Right lobe of liver (tissue), 6 donors: ENCODE results near the gene ZDHHC1. TPM values are rescaled to one million over a fixed set of nuclear protein-coding genes. Genes with fewer than 3 reads are reported as not detected.
A peak's percentile ranks its signal among the peaks of the same experiment; 100 is the strongest.

Experiments used
- ATAC-seq, 4 donors: fragments of 200-7000 bp; cut with Tn5 transposase; one replicate each; pipeline ENCODE4 v1.9.1; 2020; ENCODE audit warnings: mild to moderate bottlenecking in 4 of 4, moderate library complexity in 4 of 4
- DNase-seq, 3 donors: peaks; one replicate each; pipeline ENCODE4 v3.0.0-alpha.2; 2020
- H3K27ac ChIP-seq, 3 donors: fragments of 200-600 bp; one replicate each; pipeline ENCODE4 v1.8.0; 2022
- H3K27me3 ChIP-seq, 2 donors: fragments of 200-600 bp; one replicate each; pipeline ENCODE4 v1.8.0; 2022
- H3K36me3 ChIP-seq, 4 donors: fragments of 200-600 bp; sonication (generic) in 1 of 4; one replicate each; pipeline versions ENCODE4 v1.5.1 to v1.8.0; 2017 to 2022; ENCODE audit warnings: control low read depth in 1 of 4
- H3K4me1 ChIP-seq, 4 donors: fragments of 200-600 bp; sonication (generic) in 1 of 4; one replicate each; pipeline versions ENCODE4 v1.5.1 to v1.8.0; 2017 to 2022; ENCODE audit warnings: control low read depth in 1 of 4
- H3K4me3 ChIP-seq, 3 donors: fragments of 200-600 bp; one replicate each; pipeline ENCODE4 v1.8.0; 2022
- H3K9me3 ChIP-seq, 4 donors: fragments of 200-600 bp; sonication (generic) in 1 of 4; one replicate each; pipeline versions ENCODE4 v1.5.1 to v1.8.0; 2017 to 2022; ENCODE audit warnings: control low read depth in 1 of 4
- POLR2A ChIP-seq: fragments of 450-650 bp; IDR thresholded peaks from one replicate; pipeline ENCODE4 v1.6.1; 2017; ENCODE audit warnings: antibody characterized with exemption, mild to moderate bottlenecking
- WGBS: methylation state at CpG from one replicate; pipeline ENCODE4 v1.1.6; 2018; ENCODE audit warnings: low coverage, low lambda C conversion rate; ENCODE audit not compliant: insufficient coverage; ENCODE audit errors: missing lambda C conversion rate; 5-methylcytosine and 5-hydroxymethylcytosine counted together
- intact Hi-C, 2 donors: fragments of 100-400 bp; cut with DNase I; formaldehyde crosslinking; loops; one replicate each; pipeline versions ENCODE4 v1.11.2 to v1.14.1; 2022
- total RNA-seq, 6 experiments: library from RNA; depleted of rRNA in 2 of 6; stranded (reverse); fragments of >200 nt in 2 of 6; fragmentation: NEBNext Ultra II Directional in 3 of 6; extraction: Animal tissue kit (Norgen Biotek cat#: 25700) in 3 of 6; gene quantifications; one replicate each; pipeline versions ENCODE4 v1.1.0 to v1.2.4, GENCODE V29; 2016 to 2023
- TF ChIP-seq, protein P1 (sequence below), 4 donors: fragments of 200-600 bp in 3 of 4; fragments of 450-650 bp in 1 of 4; IDR thresholded peaks; one replicate each; pipeline versions ENCODE4 v1.5.1 to v1.8.0; 2016 to 2022; ENCODE audit warnings: antibody characterized with exemption in 4 of 4, mild to moderate bottlenecking in 2 of 4
- donor health status: DM: no; HTN: yes; CAD: no.
- donor health status: DM: no; HTN: no; CAD: no.
- donor health status: DM: no; HTN: no; CAD: no.
- donor health status: DM: no; HTN: yes; CAD: no.
- donor health status: DM: no; HTN: yes; CAD: no.

ZDHHC1 gene
- total RNA-seq, 6 experiments from 2014 or later = 1.2 to 4.0 (median 1.8) TPM

DNA sequence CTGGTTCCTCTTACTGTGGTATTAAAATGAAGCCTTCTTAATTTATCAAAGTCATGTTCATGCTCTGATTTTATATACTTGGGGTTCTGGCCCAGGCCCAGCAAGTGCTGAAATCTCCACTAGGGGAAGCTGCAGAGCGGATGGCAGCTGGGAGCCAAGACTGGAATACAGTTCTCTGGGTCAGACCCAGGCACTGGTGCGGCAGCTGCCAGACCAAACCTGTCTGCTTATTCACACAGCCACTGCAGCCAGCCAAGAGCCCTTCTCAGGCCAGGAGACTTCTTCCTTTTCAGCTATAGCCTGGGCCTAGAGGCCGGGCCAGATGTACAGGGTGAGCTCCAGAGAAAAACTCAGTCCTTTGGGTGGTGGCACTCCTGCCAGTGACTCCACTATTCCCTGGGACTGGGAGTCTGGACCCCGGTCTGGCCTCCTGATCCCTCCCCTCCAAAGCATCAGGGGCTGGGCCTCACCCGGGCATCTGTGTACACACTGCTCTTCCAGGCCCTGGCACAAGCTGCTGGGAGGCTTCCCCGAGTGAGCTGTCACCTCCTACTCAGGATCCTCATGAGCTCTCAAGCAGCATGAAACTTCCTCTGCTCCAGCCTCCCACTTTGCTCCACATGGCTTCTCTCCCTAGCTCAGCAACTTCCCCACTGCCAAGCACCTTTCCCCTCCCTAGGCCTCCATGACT is 40.3 kb upstream of the ZDHHC1 start:
- H3K27ac ChIP-seq = no peak overlapping the region
- no peak for DNase-seq
- WGBS = 29% methylated on average over 4 of the region's 6 CpGs

DNA sequence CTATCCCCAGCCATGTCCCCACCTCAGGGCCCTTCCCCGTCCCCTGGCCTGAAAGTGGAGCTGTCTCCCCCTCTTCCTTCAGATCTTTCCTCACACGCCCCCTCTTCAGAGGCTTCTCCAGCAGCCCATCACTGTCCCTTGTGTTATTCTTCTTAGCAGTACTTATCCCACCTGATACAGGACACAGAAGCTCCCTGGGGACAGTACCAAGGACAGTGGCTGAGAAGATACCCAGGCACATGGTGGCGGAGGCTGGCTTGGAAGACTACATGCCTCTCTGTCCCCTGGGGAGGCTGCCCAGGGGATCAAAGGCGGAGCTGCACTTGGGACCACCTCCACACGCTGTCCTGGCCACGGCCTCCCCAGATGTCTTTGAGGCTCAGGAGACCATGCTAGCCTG is 38.6 kb upstream of the ZDHHC1 start:
- TF ChIP-seq, protein P1, sequence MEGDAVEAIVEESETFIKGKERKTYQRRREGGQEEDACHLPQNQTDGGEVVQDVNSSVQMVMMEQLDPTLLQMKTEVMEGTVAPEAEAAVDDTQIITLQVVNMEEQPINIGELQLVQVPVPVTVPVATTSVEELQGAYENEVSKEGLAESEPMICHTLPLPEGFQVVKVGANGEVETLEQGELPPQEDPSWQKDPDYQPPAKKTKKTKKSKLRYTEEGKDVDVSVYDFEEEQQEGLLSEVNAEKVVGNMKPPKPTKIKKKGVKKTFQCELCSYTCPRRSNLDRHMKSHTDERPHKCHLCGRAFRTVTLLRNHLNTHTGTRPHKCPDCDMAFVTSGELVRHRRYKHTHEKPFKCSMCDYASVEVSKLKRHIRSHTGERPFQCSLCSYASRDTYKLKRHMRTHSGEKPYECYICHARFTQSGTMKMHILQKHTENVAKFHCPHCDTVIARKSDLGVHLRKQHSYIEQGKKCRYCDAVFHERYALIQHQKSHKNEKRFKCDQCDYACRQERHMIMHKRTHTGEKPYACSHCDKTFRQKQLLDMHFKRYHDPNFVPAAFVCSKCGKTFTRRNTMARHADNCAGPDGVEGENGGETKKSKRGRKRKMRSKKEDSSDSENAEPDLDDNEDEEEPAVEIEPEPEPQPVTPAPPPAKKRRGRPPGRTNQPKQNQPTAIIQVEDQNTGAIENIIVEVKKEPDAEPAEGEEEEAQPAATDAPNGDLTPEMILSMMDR (IDR thresholded peaks at IDR 0.05) = no peak
- TF ChIP-seq POLR2A = no peak
- H3K4me1 ChIP-seq = peaks cover 0 to 27% (median 13%) of the 10 kb centered on the region in 4 donors
- no peak overlapping the region for H3K27ac ChIP-seq
- intact Hi-C loops = no loop called here
- no peak for DNase-seq
- H3K9me3 ChIP-seq = no peaks in the 10 kb centered on the region
- H3K36me3 ChIP-seq = peaks cover 0 to 3% (median 1%) of the 10 kb centered on the region in 4 donors
- no peaks in the 10 kb centered on the region for H3K27me3 ChIP-seq
- no peak overlapping the region for H3K4me3 ChIP-seq
- no peak for ATAC-seq
- WGBS = 92% methylated on average over 2 of the region's 6 CpGs

More for the DNA sequence above, 40.3 kb upstream of the ZDHHC1 start:
- Histone ChIP-seq H3K4me1 (peaks cover 0 to 29% (median 17%) of the 10 kb centered on the region in 4 donors), H3K27me3 (no peaks in the 10 kb centered on the region), H3K4me3 (no peak overlapping the region), H3K9me3 (no peaks in the 10 kb centered on the region), H3K36me3 (peaks cover 0 to 3% (median 0%) of the 10 kb centered on the region in 4 donors)
- peak; percentile 10 to 62 (median 34) for ATAC-seq
- intact Hi-C loops = no loop called here
- TF ChIP-seq, protein P1 (IDR thresholded peaks at IDR 0.05) = peak; percentile 24 to 50 (median 37)
- TF ChIP-seq POLR2A = no peak

DNA sequence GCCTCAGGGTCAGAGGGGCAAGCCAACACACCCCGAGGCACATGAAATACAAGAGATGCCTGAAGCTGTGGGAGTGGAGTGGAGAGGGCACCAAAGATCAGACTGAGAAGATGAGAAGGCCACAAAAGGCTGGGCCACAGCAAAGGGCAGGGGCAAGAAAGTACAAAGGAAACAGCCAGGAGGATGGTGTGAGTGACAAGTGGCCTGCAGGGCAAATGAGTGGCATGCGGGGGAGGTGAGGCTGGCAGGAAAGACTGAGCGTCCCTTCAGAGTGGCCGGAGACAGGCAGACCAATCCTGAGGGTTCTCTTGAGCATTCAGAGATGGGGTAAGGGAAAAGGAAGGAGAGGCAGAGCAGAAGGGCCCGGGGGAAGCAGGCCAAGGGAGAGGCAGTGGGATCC is 37.8 kb upstream of the ZDHHC1 start:
- H3K9me3 ChIP-seq = no peaks in the 10 kb centered on the region
- no peak for TF ChIP-seq POLR2A
- TF ChIP-seq, protein P1 (IDR thresholded peaks at IDR 0.05) = no peak
- no peak for DNase-seq
- 85% methylated on average over 3 of the region's 5 CpGs for WGBS
- H3K4me3 ChIP-seq = no peak overlapping the region
- ATAC-seq = no peak
- H3K27ac ChIP-seq = no peak overlapping the region
- H3K4me1 ChIP-seq = peaks cover 0 to 27% (median 8%) of the 10 kb centered on the region in 4 donors
- intact Hi-C loops = no loop called here
- H3K27me3 ChIP-seq = no peaks in the 10 kb centered on the region
- H3K36me3 ChIP-seq = peaks cover 0 to 3% (median 1%) of the 10 kb centered on the region in 4 donors

DNA sequence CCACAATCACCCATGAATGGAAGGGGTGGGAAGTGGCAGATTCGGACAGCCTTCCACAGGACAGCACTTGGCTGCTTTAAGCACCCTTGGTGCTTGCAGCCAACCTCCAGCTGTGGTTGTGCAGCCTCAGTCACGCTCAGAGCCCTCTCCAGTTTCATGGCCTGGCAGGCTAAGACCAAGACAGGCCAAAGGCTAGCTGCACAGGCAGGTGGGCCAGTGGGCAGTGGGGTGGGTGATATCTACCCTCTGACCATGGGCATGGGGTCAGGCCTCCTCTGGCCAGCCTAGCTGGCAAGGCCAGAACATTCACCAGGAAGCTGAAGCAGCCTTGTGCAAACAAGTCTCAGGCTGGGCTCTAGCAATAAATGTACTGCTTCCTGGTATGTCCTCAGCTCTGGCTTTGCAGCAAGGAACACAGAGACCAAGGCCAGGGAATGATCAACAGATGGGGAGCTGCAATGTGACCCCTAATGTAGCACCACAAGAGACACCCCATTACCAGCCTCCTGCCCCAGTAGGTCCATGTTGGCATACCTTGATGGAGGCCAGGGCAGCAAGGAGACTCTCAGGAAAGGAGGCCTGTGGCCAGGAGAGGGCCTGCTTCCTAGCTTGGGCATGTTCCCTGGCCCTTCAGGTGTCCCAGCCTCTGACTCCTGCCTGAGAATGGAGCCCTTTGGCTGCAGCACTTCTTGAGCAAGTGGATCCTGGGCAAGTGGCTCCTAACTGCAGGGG is 35.6 kb upstream of the ZDHHC1 start:
- intact Hi-C loops = no loop called here
- peaks cover 0 to 36% (median 17%) of the 10 kb centered on the region in 4 donors for H3K4me1 ChIP-seq
- no CpG with 5 or more reads among the region's 2 CpGs for WGBS
- TF ChIP-seq, protein P1 (IDR thresholded peaks at IDR 0.05) = no peak
- TF ChIP-seq POLR2A = no peak
- no peak overlapping the region for H3K27ac ChIP-seq
- ATAC-seq (peak in 1 of 4 donors; percentile 62), DNase-seq (no peak)
- H3K9me3 ChIP-seq = no peaks in the 10 kb centered on the region
- no peaks in the 10 kb centered on the region for H3K27me3 ChIP-seq
- no peak overlapping the region for H3K4me3 ChIP-seq
- H3K36me3 ChIP-seq = peaks cover 0 to 3% (median 1%) of the 10 kb centered on the region in 4 donors
